ENCODE data around the gene MAGIX.

The MAGIX gene

DNA sequence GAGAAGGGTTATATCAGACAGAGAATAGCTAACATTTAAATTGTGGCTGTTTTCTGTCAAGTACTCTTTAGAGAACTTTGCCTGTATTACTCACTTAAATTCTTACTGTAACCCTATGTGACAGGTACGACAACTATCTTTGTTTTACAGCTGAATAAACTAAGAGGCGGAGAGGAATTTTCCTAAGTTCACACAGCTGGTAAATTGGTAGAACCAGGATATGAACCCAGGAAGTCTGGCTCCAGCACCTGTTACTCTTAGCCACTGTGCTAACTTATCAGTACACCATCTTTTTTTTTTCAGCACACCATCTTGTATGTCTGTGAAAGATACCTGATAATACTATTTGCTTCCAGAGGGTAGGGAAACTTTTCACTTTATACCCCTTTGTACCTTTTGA, 39.5 kb downstream of the MAGIX start:
- no peak for TF ChIP-seq POLR2AphosphoS5 (IDR thresholded peaks at IDR 0.05; ENCODE audit: low read depth, low read length)
- no peak for TF ChIP-seq POLR2A (IDR thresholded peaks at IDR 0.05; ENCODE audit: low read depth, low read length)
- TF ChIP-seq TAF1 (IDR thresholded peaks at IDR 0.05; ENCODE audit: borderline replicate concordance, low read depth, low read length), result no peak
- FAIRE-seq (peak; percentile 9), DNase-seq (ENCODE audit: insufficient read length) (no peak)

DNA sequence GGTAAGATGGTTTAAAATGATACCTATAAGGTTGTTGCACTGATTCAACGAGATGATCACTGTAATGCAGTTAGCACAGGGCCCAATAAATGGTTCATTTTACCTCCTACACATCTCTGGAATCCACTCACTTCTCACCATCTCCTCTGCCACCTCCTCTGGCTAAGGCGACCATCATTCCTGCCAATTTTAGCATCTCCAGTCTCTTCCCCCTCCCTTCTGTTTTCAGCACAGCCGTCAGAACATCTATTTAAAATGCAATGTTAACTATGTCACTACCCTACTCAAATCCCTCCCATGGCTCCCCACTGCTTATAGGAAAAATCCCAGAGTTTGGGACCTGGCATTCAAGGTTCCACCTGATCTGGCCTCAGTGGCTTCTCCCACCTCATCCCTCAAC, 41.0 kb downstream of the MAGIX start:
- FAIRE-seq (no peak), DNase-seq (ENCODE audit: insufficient read length) (no peak)
- no peak for TF ChIP-seq POLR2AphosphoS5 (IDR thresholded peaks at IDR 0.05; ENCODE audit: low read depth, low read length)
- TF ChIP-seq POLR2A (IDR thresholded peaks at IDR 0.05; ENCODE audit: low read depth, low read length), result no peak

DNA sequence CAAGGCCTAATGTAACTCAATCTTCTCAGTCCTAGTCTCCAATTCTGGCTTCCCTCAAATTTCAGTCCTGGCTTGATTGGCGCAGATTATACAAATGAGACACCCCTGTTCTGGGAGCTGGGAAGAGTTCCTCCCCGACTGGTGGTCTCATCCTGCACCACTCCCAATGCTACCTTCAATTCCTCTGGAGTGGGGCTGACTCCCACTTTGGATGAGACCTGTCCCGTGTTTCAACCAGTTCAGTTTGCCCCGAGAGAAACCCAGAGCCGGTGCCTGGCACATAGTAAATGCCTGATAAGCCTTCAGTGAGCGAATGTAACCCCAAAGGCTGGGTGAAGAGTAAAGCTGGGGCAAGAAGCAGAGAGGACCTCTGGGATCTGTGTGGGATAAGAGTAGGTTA, 41.5 kb downstream of the MAGIX start:
- TF ChIP-seq POLR2AphosphoS5 (IDR thresholded peaks at IDR 0.05; ENCODE audit: low read depth, low read length) (no peak), POLR2A (IDR thresholded peaks at IDR 0.05; ENCODE audit: low read depth, low read length) (no peak), TAF1 (IDR thresholded peaks at IDR 0.05; ENCODE audit: borderline replicate concordance, low read depth, low read length) (no peak)
- FAIRE-seq, result no peak
- DNase-seq (ENCODE audit: insufficient read length), result no peak

DNA sequence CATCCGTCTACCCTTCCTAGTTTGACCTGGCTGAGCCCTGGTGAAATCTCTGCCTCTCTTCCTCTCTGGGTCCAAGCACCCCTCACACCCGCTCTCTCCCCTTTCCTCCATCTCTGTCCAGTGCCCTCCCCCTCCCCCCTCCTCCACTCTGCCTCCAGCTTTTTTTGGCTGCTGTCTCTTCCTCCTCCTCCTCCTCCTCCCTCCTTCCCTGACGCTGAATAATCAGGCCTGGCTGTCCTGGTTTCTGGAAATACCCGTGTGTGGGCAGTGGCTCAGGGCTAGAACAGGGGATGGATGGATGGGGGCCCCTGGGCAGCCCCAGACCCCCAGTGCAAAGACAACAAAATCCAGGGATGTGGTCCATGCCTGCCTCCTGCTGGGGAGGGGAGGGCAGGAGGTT, 42.2 kb downstream of the MAGIX start:
- FAIRE-seq, result no peak
- no peak for DNase-seq (ENCODE audit: insufficient read length)
- TF ChIP-seq TAF1 (IDR thresholded peaks at IDR 0.05; ENCODE audit: borderline replicate concordance, low read depth, low read length) (no peak), POLR2AphosphoS5 (IDR thresholded peaks at IDR 0.05; ENCODE audit: low read depth, low read length) (no peak), POLR2A (IDR thresholded peaks at IDR 0.05; ENCODE audit: low read depth, low read length) (no peak)

DNA sequence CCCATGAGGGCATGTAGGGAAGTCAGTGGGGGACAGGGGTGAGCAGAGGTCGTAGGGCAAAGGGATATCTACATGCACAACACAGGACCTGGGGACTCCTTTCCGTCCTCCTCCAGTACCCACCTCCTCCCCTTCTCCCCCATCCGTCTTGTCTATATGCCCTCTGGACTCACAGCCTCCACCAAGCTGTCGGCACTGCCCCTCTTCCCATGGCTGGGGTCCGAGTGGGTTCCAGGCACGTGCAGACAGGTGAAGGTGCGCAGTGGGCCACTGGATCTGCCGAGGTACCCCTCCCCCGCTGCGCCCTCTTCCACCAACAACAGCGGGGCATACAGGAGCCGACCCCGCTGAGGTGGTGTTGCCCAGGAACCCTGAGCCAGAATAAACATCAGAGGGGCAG, 42.9 kb downstream of the MAGIX start:
- DNase-seq (ENCODE audit: insufficient read length), result no peak
- FAIRE-seq, result no peak
- no peak for TF ChIP-seq POLR2A (IDR thresholded peaks at IDR 0.05; ENCODE audit: low read depth, low read length)
- TF ChIP-seq TAF1 (IDR thresholded peaks at IDR 0.05; ENCODE audit: borderline replicate concordance, low read depth, low read length), result no peak
- TF ChIP-seq POLR2AphosphoS5 (IDR thresholded peaks at IDR 0.05; ENCODE audit: low read depth, low read length), result no peak

DNA sequence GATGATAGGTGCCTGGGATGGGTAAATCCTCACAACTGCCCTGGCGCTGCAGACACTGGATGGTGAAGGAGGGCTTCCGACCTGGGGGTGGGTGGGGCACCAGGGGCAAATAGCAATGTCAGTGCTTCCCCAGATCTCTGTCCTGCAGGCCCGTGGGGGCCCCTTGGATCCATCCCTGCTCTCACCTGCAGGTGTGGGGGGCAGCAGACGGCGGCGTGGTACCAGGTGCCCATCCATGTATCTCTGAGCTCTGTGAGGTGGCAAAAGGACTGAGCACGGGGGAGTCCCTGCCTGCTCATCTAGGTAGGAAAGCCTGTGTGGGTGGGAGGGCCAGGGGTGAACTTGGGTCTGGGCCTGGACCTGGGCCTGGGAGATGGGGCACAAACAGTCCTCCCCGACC, 44.0 kb downstream of the MAGIX start:
- FAIRE-seq (no peak), DNase-seq (ENCODE audit: insufficient read length) (no peak)
- TF ChIP-seq POLR2A (IDR thresholded peaks at IDR 0.05; ENCODE audit: low read depth, low read length) (no peak), TAF1 (IDR thresholded peaks at IDR 0.05; ENCODE audit: borderline replicate concordance, low read depth, low read length) (no peak), POLR2AphosphoS5 (IDR thresholded peaks at IDR 0.05; ENCODE audit: low read depth, low read length) (no peak)

DNA sequence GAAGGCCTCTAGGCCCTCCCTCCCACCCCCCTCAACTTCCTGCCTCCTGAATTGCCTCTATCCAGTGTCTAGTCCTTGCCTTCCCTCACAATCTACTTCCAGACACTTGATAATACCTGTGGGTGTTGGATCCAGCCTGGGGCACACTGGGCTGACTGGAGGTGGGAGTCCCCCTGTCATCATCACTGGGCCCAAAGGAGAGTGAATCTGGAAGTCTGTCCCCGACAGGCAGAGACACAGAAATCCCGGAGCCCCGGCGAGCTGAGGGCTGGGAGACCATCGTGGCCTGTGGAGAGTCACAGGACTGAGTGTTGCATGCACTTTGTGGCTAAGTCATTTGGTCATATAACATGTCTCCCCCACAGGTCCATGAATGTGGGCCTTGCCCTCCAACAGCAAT, 45.8 kb downstream of the MAGIX start:
- TF ChIP-seq TAF1 (IDR thresholded peaks at IDR 0.05; ENCODE audit: borderline replicate concordance, low read depth, low read length) (no peak), POLR2AphosphoS5 (IDR thresholded peaks at IDR 0.05; ENCODE audit: low read depth, low read length) (no peak), POLR2A (IDR thresholded peaks at IDR 0.05; ENCODE audit: low read depth, low read length) (no peak)
- FAIRE-seq (no peak), DNase-seq (ENCODE audit: insufficient read length) (no peak)

DNA sequence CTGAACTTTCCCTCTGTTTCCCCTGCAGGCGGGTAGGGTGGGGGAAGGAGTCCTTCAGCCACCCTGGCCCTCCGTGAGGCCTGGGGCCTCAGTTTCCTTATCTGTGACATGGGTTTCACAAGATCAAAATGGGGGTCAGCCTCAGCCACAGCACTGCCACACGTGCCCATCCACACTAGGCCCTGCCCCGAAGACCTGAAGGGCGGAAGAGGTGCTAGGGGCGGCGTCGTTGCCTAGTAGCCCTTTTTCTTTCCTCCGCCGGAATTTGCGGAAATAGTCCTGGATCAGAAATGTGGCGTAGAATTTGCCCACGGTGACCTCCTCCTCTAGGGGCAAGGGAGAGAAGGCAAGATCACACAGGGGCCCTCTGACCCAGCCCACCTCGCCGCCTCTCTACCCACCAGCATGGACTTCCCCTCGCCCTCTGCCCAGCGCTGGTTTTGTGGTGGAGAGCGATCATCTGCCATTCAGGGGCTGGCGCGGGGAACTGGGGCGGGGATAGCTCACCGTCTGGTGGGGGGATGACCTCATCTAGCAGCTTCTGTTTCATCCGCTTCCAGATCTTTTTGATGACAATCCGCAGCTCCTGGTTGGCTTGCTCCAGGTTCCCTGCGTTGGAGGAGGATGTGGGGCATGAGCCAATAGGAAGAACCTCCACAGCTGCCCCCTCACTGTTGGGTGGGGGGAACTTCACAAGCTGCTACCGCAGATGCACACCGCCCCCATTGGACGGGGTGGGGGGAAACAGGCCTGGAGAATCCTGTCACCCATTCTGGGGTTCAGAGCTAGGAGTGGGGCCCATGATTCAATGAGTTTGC, 47.1 kb downstream of the MAGIX start:
- no peak for TF ChIP-seq POLR2A (IDR thresholded peaks at IDR 0.05; ENCODE audit: low read depth, low read length)
- no peak for TF ChIP-seq POLR2AphosphoS5 (IDR thresholded peaks at IDR 0.05; ENCODE audit: low read depth, low read length)
- no peak for TF ChIP-seq TAF1 (IDR thresholded peaks at IDR 0.05; ENCODE audit: borderline replicate concordance, low read depth, low read length)
- DNase-seq (ENCODE audit: insufficient read length) (no peak), FAIRE-seq (no peak)

DNA sequence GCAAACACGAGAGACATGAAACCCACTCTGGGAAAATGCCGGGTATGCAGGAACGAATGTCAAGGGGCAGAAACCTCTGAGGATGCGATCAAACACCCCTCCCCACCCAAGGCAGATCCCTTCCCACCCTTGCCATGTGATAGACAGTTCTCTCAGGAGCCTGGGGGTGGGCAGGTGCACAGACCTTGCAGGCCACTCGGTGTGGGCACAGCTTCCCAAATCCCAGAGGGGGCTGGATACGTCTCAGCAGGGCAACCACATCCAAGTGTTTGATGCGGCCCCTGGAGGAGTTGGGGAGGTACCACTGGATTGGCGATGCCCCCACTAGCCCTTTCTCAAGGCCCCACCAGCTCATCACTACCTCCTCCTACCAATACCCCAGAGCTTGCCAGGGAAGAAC, 47.8 kb downstream of the MAGIX start:
- TF ChIP-seq TAF1 (IDR thresholded peaks at IDR 0.05; ENCODE audit: borderline replicate concordance, low read depth, low read length), result no peak
- no peak for FAIRE-seq

DNA sequence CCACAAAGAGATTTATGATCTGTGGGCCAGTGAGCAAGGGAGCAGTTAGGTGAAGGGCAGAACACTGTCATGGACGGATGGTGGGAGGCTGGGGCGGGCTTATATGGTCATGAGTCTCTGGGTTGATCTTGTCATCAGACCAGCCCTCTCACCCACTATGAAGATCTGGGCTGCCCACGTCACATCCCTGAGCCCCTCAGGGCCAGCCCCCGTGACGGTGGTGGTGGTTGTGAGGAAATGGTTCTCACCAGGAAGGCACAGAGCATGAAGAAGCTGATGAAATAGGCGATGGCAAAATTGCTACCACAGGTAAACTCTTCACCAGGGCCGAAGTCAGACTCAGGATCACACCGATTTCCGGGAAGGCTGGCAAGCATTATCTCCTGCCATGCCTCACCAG, 48.5 kb downstream of the MAGIX start:
- TF ChIP-seq TAF1 (IDR thresholded peaks at IDR 0.05; ENCODE audit: borderline replicate concordance, low read depth, low read length) (no peak), POLR2AphosphoS5 (IDR thresholded peaks at IDR 0.05; ENCODE audit: low read depth, low read length) (no peak), POLR2A (IDR thresholded peaks at IDR 0.05; ENCODE audit: low read depth, low read length) (no peak)
- DNase-seq (ENCODE audit: insufficient read length), result no peak
- FAIRE-seq, result no peak

More for the DNA sequence above, 47.8 kb downstream of the MAGIX start:
- no peak for DNase-seq (ENCODE audit: insufficient read length)

DNA sequence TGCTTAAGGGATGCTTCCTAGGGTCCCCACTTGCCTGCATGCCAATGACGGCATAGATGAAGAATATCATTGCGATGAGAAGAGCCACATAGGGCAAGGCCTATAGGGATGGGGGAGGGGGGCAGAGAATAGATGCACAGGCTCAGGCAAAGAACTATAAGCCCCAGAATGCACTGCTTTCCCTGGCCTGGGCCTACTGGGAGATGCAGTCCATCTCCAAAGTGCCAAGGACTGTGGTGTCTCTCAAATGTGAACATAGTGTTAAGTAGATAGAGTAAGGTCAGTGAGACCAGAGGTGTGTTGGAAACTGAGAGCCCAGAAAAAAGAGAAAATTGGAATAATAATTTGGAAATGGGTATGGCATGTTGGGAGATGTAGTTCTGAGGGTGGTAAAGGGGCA, 49.7 kb downstream of the MAGIX start:
- no peak for DNase-seq (ENCODE audit: insufficient read length)
- TF ChIP-seq POLR2A (IDR thresholded peaks at IDR 0.05; ENCODE audit: low read depth, low read length) (no peak), TAF1 (IDR thresholded peaks at IDR 0.05; ENCODE audit: borderline replicate concordance, low read depth, low read length) (no peak), POLR2AphosphoS5 (IDR thresholded peaks at IDR 0.05; ENCODE audit: low read depth, low read length) (no peak)
- FAIRE-seq, result no peak

DNA sequence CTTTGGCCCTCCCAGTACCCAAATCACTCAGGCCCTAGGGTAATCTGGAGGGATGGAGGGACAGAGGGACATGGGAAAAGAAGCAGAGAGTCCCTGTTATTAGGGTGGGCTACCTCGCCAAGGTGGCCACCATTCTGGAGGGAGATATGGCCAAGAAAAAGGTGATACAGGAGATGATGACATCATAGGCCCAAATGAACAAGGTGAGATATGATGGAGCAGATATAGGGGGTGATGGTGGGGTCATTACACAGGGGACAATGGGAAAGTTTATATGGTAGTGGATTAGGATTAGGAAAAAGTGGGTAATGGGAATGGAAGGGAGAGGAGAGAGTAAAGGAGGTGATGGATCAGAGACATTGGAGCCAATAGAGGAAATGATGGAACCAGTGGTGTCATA, 50.3 kb downstream of the MAGIX start:
- FAIRE-seq (no peak), DNase-seq (ENCODE audit: insufficient read length) (no peak)
- TF ChIP-seq POLR2AphosphoS5 (IDR thresholded peaks at IDR 0.05; ENCODE audit: low read depth, low read length), result no peak

DNA sequence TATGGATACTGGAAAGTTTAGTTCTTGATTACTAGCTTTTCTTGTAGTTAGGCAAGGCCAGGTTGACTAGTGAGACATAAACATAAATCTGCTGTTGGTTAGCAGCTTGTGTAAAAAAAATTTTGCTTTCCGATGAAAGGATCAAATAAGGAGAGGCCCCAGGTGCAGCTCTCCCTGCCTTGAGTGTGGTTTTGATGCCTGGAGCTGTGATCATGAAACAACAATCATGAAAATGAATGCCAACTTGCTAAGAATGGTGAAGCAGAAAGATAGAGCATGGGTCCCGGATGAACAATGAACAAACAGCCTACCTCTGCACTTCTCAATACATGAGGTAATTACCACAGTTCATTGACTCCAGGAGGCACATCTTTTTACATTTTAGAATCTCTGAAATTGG, 51.9 kb downstream of the MAGIX start:
- FAIRE-seq, result no peak
- no peak for DNase-seq (ENCODE audit: insufficient read length)
- TF ChIP-seq POLR2AphosphoS5 (IDR thresholded peaks at IDR 0.05; ENCODE audit: low read depth, low read length) (no peak), TAF1 (IDR thresholded peaks at IDR 0.05; ENCODE audit: borderline replicate concordance, low read depth, low read length) (no peak), POLR2A (IDR thresholded peaks at IDR 0.05; ENCODE audit: low read depth, low read length) (no peak)
